22Rv1 (cell line): ENCODE measurements around the gene IGF1R.

ENCODE experiments used
- H3K27ac ChIP-seq: fragments of 450-650 bp; 2 replicates; pipeline ENCODE4 v1.5.1; 2017
- CTCF ChIP-seq: fragments of 450-650 bp; IDR thresholded peaks from 2 replicates; pipeline ENCODE4 v1.5.1; 2017; ENCODE audit warnings: mild to moderate bottlenecking
- ZFX ChIP-seq: fragments of 450-650 bp; IDR thresholded peaks from 2 replicates; pipeline ENCODE4 v1.6.1; 2017; ENCODE audit warnings: antibody characterized with exemption, borderline replicate concordance

Gene IGF1R

GRCh38 chr15:98938799-98939198 lies 290.5 kb downstream of the IGF1R start:
- no peak for TF ChIP-seq CTCF
- no peak for TF ChIP-seq ZFX
- H3K27ac ChIP-seq: no peak overlapping the region

GRCh38 chr15:98939311-98940080 lies 291.2 kb downstream of the IGF1R start:
- H3K27ac ChIP-seq: no peak overlapping the region
- no peak for TF ChIP-seq ZFX
- no peak for TF ChIP-seq CTCF

GRCh38 chr15:98941595-98942255 lies 293.4 kb downstream of the IGF1R start:
- TF ChIP-seq CTCF: no peak
- no peak for TF ChIP-seq ZFX
- H3K27ac ChIP-seq: no peak overlapping the region

- H3K27ac ChIP-seq: no peak overlapping the region
- no peak for TF ChIP-seq CTCF
Observed at GRCh38 chr15:98942431-98942830, 294.1 kb downstream of the IGF1R start.

- H3K27ac ChIP-seq: no peak overlapping the region
- TF ChIP-seq CTCF: no peak
- TF ChIP-seq ZFX: no peak
Observed at GRCh38 chr15:98943051-98943508, 294.7 kb downstream of the IGF1R start.

- no peak for TF ChIP-seq CTCF
- H3K27ac ChIP-seq: no peak overlapping the region
Observed at GRCh38 chr15:98943601-98944151, 295.3 kb downstream of the IGF1R start.
